NB4 (cell line): ENCODE measurements around the gene FA2H.

Experiments
- DNase-seq: peaks from one replicate; pipeline ENCODE4 v3.0.0; 2010; ENCODE audit warnings: low read depth
- H3K4me3 ChIP-seq: one replicate; pipeline ENCODE4 v1.5.1; 2011; ENCODE audit warnings: mild to moderate bottlenecking, low read depth, low read length, moderate library complexity
- MYC ChIP-seq: IDR thresholded peaks from 2 replicates; pipeline ENCODE4 v1.6.1; 2011; ENCODE audit warnings: low read depth, low read length
- POLR2A ChIP-seq: IDR thresholded peaks from 2 replicates; pipeline ENCODE4 v1.6.1; 2011; ENCODE audit warnings: mild to moderate bottlenecking; ENCODE audit not compliant: insufficient read length; ENCODE audit errors: extremely low read depth
- TF ChIP-seq, protein P1 (sequence below): IDR thresholded peaks from one replicate; pipeline ENCODE4 v1.5.1; 2012; ENCODE audit warnings: low read depth, low read length
- TF ChIP-seq, protein P2 (sequence below): IDR thresholded peaks from 2 replicates; pipeline ENCODE4 v1.6.1; 2011; ENCODE audit warnings: low read depth, low read length

Gene FA2H

DNA sequence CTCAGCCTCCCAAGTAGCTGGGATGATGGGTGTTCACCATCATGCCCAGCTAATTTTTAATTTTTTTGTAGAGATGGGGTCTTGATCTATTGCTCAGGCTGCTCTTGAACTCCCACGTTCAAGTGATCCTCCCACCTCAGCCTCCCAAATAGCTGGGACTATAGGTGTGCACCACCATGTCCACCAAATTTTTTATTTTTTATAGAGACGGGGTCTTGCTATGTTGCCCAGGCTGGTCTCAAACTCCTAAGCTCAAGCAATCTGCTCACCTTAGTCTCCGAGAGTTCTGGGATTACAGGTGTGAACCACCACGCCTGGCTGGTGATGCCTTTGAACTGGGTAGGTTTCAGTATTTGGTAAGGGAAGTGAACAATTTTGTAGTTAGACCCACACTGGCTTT lies 30.1 kb downstream of the FA2H start:
- no peak for DNase-seq
- TF ChIP-seq POLR2A (no peak), MYC (no peak)
- TF ChIP-seq, protein P1, sequence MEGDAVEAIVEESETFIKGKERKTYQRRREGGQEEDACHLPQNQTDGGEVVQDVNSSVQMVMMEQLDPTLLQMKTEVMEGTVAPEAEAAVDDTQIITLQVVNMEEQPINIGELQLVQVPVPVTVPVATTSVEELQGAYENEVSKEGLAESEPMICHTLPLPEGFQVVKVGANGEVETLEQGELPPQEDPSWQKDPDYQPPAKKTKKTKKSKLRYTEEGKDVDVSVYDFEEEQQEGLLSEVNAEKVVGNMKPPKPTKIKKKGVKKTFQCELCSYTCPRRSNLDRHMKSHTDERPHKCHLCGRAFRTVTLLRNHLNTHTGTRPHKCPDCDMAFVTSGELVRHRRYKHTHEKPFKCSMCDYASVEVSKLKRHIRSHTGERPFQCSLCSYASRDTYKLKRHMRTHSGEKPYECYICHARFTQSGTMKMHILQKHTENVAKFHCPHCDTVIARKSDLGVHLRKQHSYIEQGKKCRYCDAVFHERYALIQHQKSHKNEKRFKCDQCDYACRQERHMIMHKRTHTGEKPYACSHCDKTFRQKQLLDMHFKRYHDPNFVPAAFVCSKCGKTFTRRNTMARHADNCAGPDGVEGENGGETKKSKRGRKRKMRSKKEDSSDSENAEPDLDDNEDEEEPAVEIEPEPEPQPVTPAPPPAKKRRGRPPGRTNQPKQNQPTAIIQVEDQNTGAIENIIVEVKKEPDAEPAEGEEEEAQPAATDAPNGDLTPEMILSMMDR = no peak
- TF ChIP-seq, protein P2, sequence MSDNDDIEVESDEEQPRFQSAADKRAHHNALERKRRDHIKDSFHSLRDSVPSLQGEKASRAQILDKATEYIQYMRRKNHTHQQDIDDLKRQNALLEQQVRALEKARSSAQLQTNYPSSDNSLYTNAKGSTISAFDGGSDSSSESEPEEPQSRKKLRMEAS = no peak
- no peak overlapping the region for H3K4me3 ChIP-seq

DNA sequence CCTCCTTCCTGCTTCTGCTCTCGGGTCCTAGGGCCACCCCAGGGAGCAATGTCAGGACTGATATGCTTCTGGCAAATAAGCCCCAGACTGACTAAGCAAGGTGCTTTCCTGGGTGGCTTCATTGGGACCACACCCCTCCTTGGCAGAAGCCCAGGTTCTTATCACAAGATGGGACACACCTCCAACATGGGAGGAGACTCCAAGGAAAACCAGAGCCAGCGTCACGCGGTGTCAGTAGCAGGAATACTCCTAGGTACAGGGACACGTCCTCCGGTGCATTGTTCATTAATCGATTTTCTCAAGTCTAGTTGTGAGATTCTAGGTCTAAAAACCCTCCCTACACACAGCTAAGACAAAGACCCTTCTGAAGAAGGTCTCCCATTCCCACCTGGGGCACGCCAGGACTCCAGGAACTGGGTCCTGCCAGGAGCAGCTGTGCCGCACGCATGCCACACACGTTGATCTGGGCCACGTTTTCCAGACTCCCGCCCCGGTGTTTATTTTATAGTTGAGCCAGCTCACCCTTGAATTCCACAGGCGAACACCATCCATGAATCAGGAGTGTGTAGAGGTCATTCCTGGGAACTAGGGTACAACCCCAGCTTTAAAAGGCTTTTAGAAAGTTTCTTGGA lies 30.8 kb downstream of the FA2H start:
- H3K4me3 ChIP-seq = no peak overlapping the region
- TF ChIP-seq MYC = no peak
- TF ChIP-seq POLR2A = no peak
- TF ChIP-seq, protein P2 = no peak
- TF ChIP-seq, protein P1 = no peak
- DNase-seq = no peak

DNA sequence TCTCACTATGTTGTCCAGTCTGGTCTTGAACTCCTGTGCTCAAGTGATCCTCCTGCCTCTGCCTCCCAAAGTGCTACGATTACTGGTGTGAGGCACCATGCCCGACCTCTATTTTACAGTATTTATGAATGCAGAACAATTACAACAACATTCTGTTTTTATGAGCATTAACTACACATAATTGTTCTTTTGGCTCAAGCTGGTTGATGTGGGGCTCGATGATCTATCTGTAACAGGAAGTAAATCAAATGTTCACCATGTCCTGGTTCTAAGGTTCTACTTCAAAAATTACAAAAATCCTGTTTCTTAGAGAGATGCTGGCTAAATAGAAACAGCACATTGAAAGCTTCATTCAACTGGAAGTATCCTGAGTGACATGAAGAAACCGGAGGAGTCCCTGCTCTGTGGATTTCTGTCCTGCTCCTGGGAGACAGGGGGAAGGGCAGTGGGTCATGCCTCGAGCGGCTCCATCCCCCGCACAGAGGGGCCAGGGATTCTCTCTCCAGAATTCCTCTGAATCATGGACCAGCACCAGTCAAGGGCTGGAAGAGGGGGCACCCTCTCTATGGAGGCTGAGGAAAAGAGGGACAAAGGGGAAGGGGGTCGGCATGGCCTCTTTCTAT lies 31.5 kb downstream of the FA2H start:
- TF ChIP-seq, protein P2 = no peak
- TF ChIP-seq POLR2A (no peak), MYC (no peak)
- TF ChIP-seq, protein P1 = no peak
- DNase-seq = no peak
- no peak overlapping the region for H3K4me3 ChIP-seq

DNA sequence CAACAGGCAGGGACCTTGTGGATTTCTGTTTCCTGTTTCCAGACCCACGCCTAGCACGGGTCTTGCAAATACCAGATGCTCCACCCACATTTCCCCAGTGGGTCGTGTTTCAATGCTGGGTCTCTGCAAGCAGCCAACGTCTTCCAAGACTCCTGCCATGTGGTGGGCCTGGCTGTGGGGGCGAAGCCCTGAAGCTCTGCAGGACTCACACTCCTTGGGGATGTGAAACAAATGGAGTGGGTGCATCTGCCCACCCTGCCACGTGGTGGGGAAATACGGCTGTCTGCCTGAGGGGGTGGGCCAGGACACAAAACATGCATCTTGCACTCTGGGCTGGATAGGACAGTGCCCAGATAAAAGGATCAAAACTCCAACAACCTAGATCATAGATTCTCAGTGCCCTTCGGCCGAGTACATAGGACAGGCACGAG lies 32.6 kb downstream of the FA2H start:
- peak; percentile 71 for DNase-seq
- TF ChIP-seq, protein P2 = peak; percentile 17; the same call in 1 of the 2 replicates
- TF ChIP-seq, protein P1 = no peak
- H3K4me3 ChIP-seq = no peak overlapping the region

DNA sequence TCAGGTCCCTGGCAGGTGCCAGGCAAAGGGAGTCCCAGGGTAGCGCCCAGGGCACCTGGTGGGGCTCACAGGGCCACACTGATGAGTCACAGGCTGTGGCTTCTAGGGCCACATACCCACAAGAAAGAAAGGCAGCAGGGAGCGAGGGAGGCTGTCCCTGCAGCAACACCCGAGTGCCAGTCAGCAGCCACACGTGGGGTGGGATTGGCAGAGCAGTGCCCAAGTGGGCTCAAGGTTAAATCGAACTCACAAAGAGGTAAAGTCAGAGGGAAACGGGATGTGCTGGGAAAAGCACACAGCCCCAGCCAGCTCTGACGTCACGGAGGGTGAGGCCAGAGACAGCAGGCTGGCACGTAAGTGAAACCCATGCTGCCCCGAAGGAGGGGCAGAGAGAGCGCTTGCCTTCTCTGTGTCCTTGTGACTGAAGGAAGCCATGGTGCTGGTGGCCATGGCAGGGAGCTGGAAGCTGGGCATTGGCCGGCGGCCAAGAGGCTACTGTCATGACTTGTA lies 33.8 kb downstream of the FA2H start:
- TF ChIP-seq, protein P1 = no peak
- TF ChIP-seq, protein P2 = no peak
- no peak for TF ChIP-seq MYC
- no peak for TF ChIP-seq POLR2A
- DNase-seq = peak; percentile 25
- H3K4me3 ChIP-seq = no peak overlapping the region
